Stimulated activated CD8-positive, alpha-beta memory T cell treated with anti-CD3 and anti-CD28 coated beads, Interleukin-4, amount 100 ng/mL, for 24 hours (primary cell): Measurements from ENCODE around the gene ITPA.
"Not testable (repeated sequence)": the region's sequence is repeated elsewhere in the genome, so short reads cannot be mapped to it uniquely, and the experiment has no call there.

Source experiments
- DNase-seq: peaks from one replicate; pipeline ENCODE4 v3.0.0-alpha.2; 2020; ENCODE audit warnings: low read depth

The ITPA gene

GRCh38 chr20:3173610-3174441 is 35.5 kb upstream of the ITPA start:
- peak; percentile 89 for DNase-seq

- DNase-seq, result no peak
Observed at GRCh38 chr20:3174442-3175261, 34.6 kb upstream of the ITPA start.

DNA sequence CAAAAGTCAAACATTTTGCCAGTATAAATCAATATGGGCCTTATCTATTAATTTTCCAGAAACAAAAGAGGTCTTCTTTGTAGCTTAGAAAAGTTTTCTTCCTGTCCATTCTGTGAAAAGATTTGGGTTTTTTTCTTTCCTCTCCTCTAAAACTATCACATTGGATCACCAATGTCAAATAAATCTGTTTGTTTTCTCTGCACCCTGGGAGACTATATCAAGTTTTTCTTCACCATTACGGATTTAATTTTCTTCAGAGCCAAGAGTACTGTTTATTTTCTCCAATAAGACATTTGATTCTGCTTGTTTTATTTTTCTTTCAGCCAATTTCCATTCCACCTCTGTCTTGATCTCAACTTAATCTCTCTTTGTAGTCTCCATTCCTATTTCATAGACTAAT is 34.0 kb upstream of the ITPA start:
- DNase-seq, result no peak

GRCh38 chr20:3177746-3178485 is 31.4 kb upstream of the ITPA start:
- DNase-seq, result no peak

GRCh38 chr20:3180319-3180718 is 29.0 kb upstream of the ITPA start:
- no peak for DNase-seq

DNA sequence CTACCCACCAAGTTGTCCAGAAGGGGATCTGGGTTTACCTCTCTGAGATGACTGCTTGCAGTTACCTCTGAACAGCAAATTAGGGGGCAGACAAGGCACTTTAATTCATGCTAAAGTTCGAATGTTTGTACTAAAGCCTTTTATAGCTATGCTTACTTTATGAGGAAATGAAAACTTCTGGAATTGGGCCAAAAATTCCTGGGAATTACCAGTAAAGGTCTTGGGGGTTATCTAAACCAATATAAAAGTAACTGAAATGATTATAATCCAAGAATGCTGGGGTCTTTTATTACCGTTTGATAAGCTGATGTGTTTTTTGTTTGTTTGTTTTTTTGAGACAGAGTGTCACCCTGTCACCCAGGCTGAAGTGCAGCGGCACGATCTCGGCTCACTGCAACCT is 28.0 kb upstream of the ITPA start:
- no peak for DNase-seq

GRCh38 chr20:3182429-3182828 is 26.9 kb upstream of the ITPA start:
- DNase-seq, result not testable (repeated sequence)

DNA sequence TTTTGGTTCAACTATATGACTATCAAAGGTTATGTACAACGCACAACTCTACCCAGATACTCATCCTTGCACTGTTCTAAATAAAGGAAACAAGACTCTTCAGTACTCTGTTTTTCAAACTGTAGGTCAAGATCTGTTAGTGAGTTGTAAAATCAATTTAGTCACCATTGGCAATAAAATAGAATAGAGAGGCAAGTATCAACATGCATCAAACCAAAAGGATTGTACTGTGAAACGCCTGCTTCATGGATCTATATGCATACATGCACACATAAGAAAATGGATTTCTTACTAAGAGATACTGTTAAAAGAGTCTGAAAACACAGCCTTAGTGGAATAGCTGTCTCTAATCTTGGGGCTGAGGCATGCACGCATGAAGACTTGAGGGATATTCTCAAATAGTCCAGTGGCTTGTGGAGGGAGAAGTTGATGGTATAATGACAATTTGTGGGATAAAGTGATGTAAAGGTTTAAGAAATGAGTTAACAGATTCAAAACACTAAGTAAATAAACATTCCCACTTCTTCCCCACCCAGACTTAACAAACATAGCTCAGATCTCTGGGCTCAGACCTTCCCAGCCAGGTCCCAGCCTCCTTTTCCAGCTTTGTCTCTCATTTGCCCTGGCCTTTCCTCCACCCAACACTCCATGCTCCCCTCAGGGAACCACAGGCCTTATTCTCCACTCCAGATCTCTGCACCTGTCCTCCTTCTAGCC is 25.2 kb upstream of the ITPA start:
- no peak for DNase-seq

DNA sequence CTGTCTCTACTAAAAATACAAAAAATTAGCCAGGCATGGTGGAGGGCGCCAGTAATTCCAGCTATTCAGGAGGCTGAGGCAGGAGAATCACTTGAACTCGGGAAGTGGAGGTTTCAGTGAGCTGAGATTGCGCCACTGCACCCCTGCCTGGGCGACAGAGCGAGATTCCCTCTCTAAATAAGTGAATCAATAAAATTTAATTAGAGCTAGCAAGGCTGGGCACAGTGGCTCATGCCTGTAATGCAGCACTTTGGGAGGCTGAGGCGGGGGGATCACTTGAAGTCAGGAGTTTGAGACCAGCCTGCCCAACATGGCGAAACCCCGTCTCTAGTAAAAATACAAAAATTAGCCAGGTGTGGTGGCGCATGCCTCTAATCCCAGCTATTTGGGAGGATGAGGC is 21.4 kb upstream of the ITPA start:
- DNase-seq, result not testable (repeated sequence)

DNA sequence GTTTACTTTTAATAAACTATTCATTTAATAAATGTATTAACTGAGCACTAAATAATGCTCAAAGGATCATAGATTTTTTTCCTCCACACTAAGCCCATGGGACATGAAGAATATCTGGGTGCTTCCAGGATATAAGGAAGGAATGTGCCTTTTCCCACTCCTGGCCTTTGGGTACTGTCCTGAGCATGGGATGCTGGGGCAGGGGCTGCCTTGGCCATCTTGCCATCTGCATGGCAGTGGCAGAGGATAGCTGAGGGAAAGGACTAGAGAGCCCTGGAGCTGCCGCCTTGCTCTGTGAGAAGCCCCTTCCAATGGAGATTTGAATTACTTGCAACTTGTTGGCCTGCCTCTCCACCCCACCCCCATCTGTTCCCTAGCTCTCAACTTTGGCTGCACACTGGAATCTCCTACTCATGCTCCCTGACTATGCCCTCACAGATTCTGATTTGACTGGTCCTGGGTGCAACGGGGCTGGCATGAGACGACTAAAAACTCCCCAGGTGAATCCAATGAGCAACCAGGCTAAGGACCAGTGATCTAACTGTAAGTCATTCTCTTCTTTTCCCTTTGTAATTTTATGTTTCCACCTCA is 20.4 kb upstream of the ITPA start:
- no peak for DNase-seq

DNA sequence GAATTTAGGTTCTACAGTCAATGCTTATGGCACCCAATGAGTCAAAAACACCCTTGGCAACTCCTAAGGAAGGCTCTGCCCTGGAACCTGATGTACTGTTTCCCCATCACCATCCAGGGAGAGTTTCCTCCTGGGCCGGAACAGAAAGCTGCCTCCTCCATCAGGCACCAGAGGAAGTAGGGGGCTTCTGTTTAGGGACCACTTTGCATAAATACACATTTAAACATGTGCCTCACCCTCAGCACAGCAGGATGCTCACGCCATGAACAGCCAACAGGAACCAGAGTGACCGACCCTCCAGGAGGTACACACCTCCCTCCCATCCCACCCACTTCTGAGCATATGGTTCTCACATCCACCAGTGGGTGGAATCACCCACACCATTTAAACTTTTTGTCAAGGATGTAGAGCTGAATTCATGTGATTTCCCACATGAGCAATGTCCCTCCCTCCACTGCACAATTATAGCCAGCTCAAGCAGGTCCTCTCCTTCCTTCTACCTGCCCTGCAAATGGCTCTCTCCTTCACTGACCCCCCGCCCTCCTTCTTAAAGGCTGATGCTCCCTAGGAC is 19.7 kb upstream of the ITPA start:
- DNase-seq, result no peak

- DNase-seq, result no peak
Observed at GRCh38 chr20:3190681-3191111, 18.6 kb upstream of the ITPA start.

GRCh38 chr20:3192226-3193015 is 16.9 kb upstream of the ITPA start:
- no peak for DNase-seq

DNA sequence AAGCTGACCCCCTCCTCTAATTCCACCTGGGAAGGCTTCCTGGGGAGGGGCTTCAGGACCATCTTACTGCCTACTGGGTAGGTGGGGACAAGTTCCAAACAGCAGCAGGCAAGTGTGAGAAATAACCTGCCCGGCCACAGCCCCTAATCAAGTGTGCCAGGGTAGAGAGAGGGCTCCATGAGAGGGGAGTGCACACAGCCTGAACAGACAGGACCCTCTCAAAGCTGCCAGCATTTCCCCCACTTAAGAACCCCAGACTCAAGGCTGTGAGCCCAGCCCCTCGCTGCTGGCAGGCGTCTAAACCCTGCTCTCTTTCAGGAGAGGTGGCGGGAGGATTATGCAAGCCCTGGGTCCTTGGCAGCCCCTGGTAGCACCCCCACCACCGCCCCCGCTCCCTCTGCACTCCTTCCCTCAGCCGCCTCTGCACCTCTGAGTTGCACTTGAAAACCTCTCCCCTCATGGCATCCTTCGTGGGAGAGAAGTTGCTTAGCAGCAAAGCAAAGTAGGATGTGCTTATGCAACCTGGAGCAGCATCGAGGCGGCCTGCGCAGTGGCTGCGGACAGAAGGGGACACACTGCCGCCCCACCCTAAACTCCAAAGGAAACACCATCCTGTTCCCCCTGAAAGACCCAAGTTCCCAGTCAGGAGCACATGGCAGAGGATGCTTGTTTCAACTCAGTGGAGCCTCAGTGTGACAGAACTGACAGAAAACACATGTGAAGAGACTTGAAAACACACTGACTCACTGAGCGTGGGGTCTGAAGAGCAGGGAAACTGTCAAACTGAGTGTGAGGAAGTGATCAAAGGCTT is 15.3 kb upstream of the ITPA start:
- DNase-seq, result no peak

DNA sequence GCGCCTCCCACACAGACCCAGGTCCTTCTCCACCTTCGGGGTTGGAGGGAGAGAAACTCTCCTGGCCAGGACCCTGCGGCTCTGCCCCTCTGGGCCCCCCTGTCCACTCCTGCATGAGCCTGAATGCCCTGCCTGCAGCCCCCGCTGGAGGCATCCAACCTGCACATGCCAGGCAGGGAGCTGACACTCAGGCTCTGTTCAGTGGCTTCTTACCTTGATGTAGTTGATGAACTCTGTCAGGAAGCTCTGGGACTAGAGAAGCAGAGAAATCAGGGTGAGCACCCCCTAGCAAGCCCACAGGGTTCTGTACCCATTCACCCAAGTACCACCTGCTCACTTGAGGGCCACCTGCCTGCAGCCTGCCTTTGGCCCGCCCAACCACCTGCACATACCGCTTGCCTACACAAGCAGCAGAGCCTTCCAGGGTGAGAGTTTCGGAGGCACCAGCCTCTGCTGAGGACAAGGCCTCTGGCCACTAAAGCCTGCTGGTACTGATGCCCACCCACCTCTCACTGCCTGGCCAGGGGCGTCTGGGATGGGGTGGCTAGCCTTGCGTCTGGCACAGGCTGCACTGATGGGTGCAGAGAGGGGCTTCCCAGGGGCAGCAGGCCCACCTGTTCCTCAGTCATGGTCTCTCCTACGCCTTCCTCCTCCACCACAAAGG is 14.5 kb upstream of the ITPA start:
- no peak for DNase-seq

- DNase-seq, result no peak
Observed at GRCh38 chr20:3195590-3196237, 13.6 kb upstream of the ITPA start.

DNA sequence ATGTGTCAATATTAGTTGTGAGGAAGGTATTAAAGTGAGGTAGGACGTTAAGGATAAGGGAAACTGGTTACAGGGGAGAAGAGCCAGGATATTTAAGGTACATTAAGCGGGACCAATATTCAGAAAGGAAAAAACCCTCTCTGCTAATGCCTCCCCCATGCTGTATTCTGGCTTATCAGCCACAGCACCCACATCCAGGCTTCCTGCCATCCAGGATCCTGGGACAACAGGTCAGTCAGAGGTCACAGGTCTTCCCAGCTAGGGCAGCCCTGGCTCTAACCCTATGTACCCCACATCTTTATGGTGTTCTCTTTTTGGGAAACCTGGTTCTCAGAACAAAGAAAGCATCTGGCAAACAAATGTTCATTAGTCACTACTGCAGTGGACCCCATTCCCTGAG is 10.1 kb upstream of the ITPA start:
- DNase-seq, result no peak

GRCh38 chr20:3199976-3200755 is 9.1 kb upstream of the ITPA start:
- no peak for DNase-seq
